Measurements from ENCODE around the gene TIMELESS. TPM values are rescaled to one million over a fixed set of nuclear protein-coding genes. Genes with fewer than 3 reads are reported as not detected.
A peak's percentile ranks its signal among the peaks of the same experiment; 100 is the strongest.

Gene TIMELESS
- total and polyA plus RNA-seq, 9 of the 15 experiments (the other 6 are each of a cell fraction or from before 2014, with no cell fraction given), result 11.9 to 59.2 (median 35.8) TPM

DNA sequence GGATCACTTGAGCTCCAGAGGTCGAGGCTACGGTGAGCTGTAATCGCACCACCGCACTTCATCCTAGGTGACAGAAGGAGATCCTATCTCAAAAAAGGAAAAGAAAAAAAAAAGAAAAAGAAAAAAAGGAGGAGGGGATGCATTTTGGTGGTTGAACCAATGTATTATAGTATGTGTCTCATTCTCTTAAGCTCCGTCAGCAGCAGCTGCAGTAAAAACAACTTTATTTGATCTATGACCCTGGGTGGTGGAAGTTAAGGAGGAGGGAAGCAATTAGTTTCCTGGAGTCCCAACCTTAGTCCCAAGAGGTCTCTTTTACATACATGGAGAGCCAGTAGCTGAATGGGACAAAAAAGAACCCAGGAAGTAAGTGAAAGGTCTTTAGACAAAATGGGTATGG, 59.8 kb downstream of the TIMELESS start:
- no peaks in the 10 kb centered on the region for H3K79me2 ChIP-seq (ENCODE audit: control insufficient read depth, insufficient read depth, low read length)
- no peak overlapping the region for H3K4me3 ChIP-seq
- H3K4me2 ChIP-seq (ENCODE audit: insufficient read depth, low read length), result no peak overlapping the region
- DNase-seq (ENCODE audit: extremely low read depth in 1 of 4, low spot score in 3 of 4) (no peak), FAIRE-seq (no peak), ATAC-seq (no peak; the same call in 2 of the 3 replicates)
- H2AFZ ChIP-seq (ENCODE audit: low read depth, low read length), result peak overlapping the region; percentile 42
- H3K27ac ChIP-seq (ENCODE audit: extremely low read depth, low read depth, low read length), result no peak overlapping the region
- no peaks in the 10 kb centered on the region; the same call in 1 of the 2 replicates for H3K9me3 ChIP-seq (replicated peaks; ENCODE audit: control insufficient read depth, insufficient read depth, low read depth, low read length)
- H4K20me1 ChIP-seq (replicated peaks; ENCODE audit: control insufficient read depth, insufficient read depth, low read length), result no peaks in the 10 kb centered on the region
- POLR2A ChIA-PET, result interaction anchor here (0.8 kb wide), 1 partner anchor 48 kb away, joined by 3 read pairs; no protein-coding TSS in a partner anchor
- CTCF ChIA-PET (ENCODE audit: low intra/inter-chr PET ratio), result no interaction called here
- H3K9me1 ChIP-seq (ENCODE audit: control insufficient read depth, insufficient read depth, low read length), result no peaks in the 10 kb centered on the region
- intact Hi-C loops (cut with micrococcal nuclease) (no loop called here), in situ Hi-C loops (cut with MboI) (no loop called here)
- no peaks in the 10 kb centered on the region for H3K36me3 ChIP-seq (ENCODE audit: control insufficient read depth, insufficient read depth, low read length)
- 16% methylated on average over 5 of the region's 5 CpGs for WGBS (ENCODE audit: insufficient coverage, low coverage, missing lambda C conversion rate)
- no peaks in the 10 kb centered on the region for H3K27me3 ChIP-seq (ENCODE audit: control insufficient read depth in 2 of 2, insufficient read depth in 2 of 2, low read length in 2 of 2)
- BruUV-seq (replicated peaks), result no TSS peak
- peak overlapping the region; percentile 19 to 61; a peak in 1 of 4 replicates for H3K9ac ChIP-seq (ENCODE audit: insufficient read depth in 1 of 2, low read depth in 2 of 2, low read length in 2 of 2)
- peak; percentile 31 for TF ChIP-seq MEIS2 (IDR thresholded peaks at IDR 0.05; ENCODE audit: partially characterized antibody)
- no peak for TF ChIP-seq XRCC4 (IDR thresholded peaks at IDR 0.05; ENCODE audit: extremely low read depth, insufficient read depth, insufficient read length)
- TF ChIP-seq, protein P1, sequence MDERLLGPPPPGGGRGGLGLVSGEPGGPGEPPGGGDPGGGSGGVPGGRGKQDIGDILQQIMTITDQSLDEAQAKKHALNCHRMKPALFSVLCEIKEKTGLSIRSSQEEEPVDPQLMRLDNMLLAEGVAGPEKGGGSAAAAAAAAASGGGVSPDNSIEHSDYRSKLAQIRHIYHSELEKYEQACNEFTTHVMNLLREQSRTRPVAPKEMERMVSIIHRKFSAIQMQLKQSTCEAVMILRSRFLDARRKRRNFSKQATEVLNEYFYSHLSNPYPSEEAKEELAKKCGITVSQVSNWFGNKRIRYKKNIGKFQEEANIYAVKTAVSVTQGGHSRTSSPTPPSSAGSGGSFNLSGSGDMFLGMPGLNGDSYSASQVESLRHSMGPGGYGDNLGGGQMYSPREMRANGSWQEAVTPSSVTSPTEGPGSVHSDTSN (CRISPR knock-in tag; IDR thresholded peaks at IDR 0.05; ENCODE audit: low read depth), result no peak
- TF ChIP-seq, protein P1 (tag; conservative IDR thresholded peaks at IDR 0.05; ENCODE audit: low read depth), result peak; percentile 30; the same call in 1 of the 2 replicates
- 0 out of 2 replicates have a peak, but pooled peaks have one; percentile 34 for TF ChIP-seq SMARCA4 (IDR thresholded peaks at IDR 0.05)
- TF ChIP-seq ZEB2 (IDR thresholded peaks at IDR 0.05), result peak; percentile 58; the same call in 1 of the 2 replicates
- peaks cover 14 to 18% of the 10 kb centered on the region in 2 experiments for H3K4me1 ChIP-seq (replicated peaks in 1 of 2; ENCODE audit: control insufficient read depth in 2 of 2, insufficient read depth in 2 of 2, low read length in 2 of 2)
